GM18870 (cell line): ENCODE data around the gene SMARCD1.
"Not testable (repeated sequence)": the region's sequence is repeated elsewhere in the genome, so short reads cannot be mapped to it uniquely, and the experiment has no call there.

Experiments
- ATAC-seq: cut with Tn5 transposase; IDR thresholded peaks from one replicate; pipeline ENCODE4 v1.9.1; 2021; ENCODE audit warnings: moderate library complexity; ENCODE audit not compliant: unreplicated experiment

The SMARCD1 gene

GRCh38 chr12:50075808-50076170 is 9.4 kb upstream of the SMARCD1 start:
- ATAC-seq: no peak

GRCh38 chr12:50077099-50077498 is 8.0 kb upstream of the SMARCD1 start:
- ATAC-seq: no peak

GRCh38 chr12:50078281-50078680 is 6.9 kb upstream of the SMARCD1 start:
- no peak for ATAC-seq

GRCh38 chr12:50079771-50080170 is 5.4 kb upstream of the SMARCD1 start:
- no peak for ATAC-seq

DNA sequence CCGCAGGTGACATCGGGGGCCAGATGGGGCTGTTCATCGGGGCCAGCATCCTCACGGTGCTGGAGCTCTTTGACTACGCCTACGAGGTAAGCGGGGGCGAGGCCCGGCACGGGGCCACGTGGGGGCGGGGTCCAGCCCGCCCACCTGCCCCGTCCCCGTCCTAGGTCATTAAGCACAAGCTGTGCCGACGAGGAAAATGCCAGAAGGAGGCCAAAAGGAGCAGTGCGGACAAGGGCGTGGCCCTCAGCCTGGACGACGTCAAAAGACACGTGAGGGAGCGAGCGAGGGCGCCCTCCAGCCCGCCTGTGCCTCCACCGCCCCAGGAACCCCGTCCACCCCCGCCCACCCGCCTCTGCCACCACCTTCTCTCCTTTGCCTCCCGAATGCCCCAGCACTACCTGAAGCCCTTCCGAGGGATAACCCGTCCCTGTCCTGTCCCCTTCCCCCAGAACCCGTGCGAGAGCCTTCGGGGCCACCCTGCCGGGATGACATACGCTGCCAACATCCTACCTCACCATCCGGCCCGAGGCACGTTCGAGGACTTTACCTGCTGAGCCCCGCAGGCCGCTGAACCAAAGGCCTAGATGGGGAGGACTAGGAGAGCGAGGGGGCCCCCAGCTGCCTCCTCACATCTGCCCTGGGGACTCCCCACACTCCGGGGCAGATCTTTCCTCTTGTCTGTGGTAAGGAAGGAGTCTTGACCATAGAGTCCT is 3.9 kb upstream of the SMARCD1 start:
- no peak for ATAC-seq

DNA sequence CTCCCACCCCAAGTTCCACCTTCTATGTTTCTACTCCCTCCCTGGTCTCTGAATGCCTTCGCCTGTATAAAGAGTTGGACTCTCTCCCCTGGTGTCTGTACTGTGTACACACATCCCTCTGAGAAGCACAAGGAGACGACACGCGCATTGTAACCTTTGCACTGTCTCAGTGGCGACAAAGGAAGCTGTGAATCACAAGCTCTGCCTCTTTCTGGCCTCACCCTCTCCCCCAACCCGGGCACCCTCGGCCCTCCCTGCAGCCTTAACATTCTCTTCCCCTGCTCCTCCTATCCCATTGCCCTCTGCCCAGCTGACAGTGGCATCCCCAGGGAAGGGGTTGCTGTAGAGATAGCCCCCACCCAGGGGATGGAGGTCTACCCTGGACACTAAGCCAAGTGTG is 2.5 kb upstream of the SMARCD1 start:
- ATAC-seq: no peak

GRCh38 chr12:50083301-50083700 is 1.8 kb upstream of the SMARCD1 start:
- ATAC-seq: no peak

DNA sequence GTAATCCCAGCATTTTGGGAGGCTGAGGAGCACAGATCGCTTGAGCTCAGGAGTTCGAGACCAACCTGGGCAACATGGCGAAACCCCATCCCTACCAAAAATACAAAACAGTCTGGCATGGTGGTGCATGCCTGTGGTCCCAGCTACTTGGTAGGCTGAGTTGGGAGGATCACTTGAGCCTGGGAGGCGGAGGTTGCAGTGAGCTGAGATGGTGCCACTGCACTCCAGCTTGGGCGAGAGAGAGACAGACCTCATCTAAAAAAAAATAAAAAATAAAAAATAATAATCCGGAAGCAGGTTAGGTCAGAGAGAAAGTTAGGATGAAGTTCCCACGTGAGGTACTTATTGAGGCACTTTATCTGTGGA is 750 bp upstream of the SMARCD1 start:
- ATAC-seq: not testable (repeated sequence)

- ATAC-seq: no peak
Observed at GRCh38 chr12:50085615-50086072, 502 bp downstream of the SMARCD1 start.

DNA sequence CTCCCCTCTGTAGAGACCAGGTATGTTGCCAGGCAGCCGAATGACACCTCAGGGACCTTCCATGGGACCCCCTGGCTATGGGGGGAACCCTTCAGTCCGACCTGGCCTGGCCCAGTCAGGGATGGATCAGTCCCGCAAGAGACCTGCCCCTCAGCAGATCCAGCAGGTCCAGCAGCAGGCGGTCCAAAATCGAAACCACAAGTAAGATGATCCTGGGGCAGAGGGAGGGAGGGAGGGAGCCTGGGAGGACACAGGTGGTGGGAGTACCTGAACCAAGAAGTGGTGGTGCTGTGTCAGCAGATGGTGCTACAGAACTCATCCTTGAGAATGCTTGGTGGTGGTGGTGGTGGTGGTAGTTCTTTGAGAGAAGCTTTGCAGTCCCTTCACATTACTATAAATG is 1.0 kb downstream of the SMARCD1 start:
- no peak for ATAC-seq

DNA sequence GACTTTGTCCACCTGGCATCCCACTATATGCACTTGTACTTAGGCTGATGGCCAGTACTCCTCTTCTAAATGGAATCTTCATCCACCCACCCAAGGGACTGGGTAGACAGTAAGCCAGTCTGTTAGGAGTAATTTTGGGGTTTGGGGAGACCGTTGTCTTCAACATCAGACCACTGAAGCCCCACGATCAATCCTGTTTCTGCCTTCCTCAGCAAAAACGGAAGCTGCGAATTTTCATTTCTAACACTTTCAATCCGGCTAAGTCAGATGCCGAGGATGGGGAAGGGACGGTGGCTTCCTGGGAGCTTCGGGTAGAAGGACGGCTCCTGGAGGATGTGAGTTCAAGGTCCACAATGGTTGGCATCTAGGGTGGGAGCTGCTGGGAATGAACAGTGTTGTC is 2.0 kb downstream of the SMARCD1 start:
- ATAC-seq: no peak

GRCh38 chr12:50087995-50088394 is 2.9 kb downstream of the SMARCD1 start:
- ATAC-seq: no peak

GRCh38 chr12:50088577-50089335 is 3.6 kb downstream of the SMARCD1 start:
- ATAC-seq: no peak

- ATAC-seq: no peak
Observed at GRCh38 chr12:50089730-50090129, 4.6 kb downstream of the SMARCD1 start.

GRCh38 chr12:50090391-50090790 is 5.2 kb downstream of the SMARCD1 start:
- ATAC-seq: no peak

DNA sequence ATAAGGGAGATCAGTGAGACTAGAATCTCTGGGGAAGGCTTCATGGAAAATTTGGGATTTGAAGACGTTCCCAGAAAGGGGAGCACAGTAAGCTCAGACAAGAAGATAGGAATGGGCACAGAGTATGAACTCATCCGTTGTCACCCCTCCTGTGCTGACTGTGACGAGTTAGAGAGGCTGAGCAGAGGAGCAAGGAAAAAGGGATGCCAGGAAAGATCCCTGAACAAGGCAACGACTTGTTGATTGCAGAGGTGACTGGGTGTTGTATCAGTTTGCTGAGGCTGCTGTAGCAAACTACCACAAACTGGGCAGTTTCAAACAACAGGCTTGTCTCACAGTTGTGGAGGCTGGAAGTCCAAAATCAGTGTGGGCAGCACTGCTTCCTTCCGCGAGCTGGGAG is 12.8 kb downstream of the SMARCD1 start:
- ATAC-seq: no peak

GRCh38 chr12:50099302-50100008 is 14.3 kb downstream of the SMARCD1 start:
- no peak for ATAC-seq

GRCh38 chr12:50100561-50100960 is 15.4 kb downstream of the SMARCD1 start:
- ATAC-seq: no peak

DNA sequence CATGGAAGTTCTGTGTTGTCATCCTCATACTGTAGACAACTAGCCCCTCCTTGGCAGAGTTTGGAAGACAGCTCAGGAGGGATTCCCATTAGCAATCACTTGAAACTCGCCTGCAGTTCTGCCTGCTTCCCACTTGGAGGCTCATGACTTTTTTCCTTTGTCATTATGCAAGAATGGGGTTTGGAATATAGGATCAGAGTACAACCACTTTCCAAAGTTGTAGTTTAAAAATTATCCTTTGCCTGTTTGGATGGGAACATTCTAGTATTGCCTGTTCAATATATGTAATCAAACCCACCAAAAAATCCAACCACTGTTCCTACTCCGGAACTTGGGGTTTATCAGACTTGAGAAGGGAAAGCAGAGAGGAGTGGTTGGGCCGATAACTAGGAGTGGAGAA is 16.5 kb downstream of the SMARCD1 start:
- no peak for ATAC-seq

GRCh38 chr12:50102131-50102531 is 17.0 kb downstream of the SMARCD1 start:
- ATAC-seq: no peak

GRCh38 chr12:50102646-50103309 is 17.6 kb downstream of the SMARCD1 start:
- ATAC-seq: no peak
